K562 (cell line): ENCODE results near the gene AFDN. TPM values are rescaled to one million over a fixed set of nuclear protein-coding genes. Genes with fewer than 3 reads are reported as not detected.

Source experiments
- FOXP1 ChIP-seq: sonication (generic); formaldehyde crosslinking; IDR thresholded peaks from 2 replicates; pipeline ENCODE4 v1.8.0; 2022; ENCODE audit warnings: mild to moderate bottlenecking, missing genetic modification reagents
- RFX1 ChIP-seq: fragments of 450-650 bp; IDR thresholded peaks from 2 replicates; pipeline ENCODE4 v1.6.1; 2016; ENCODE audit warnings: mild to moderate bottlenecking, moderate library complexity
- SIN3A ChIP-seq, 2 experiments: fragments of 150-350 bp in 1 of 2; IDR thresholded peaks; 2 replicates each; pipeline ENCODE4 v1.6.1; 2011 to 2016; ENCODE audit warnings: borderline replicate concordance in 2 of 2, low read depth in 2 of 2, low read length in 2 of 2, mild to moderate bottlenecking in 2 of 2, moderate library complexity in 2 of 2; ENCODE audit not compliant: control insufficient read depth in 1 of 2
- polyA plus RNA-seq, 8 experiments: library from polyadenylated mRNA; depleted of rRNA in 4 of 8; stranded (reverse) in 5 of 8; unstranded in 3 of 8; fragments of >200 nt; fragmentation: Nextera tagmentation in 2 of 8; fragmentation: Illumina TruSeq in 1 of 8; extraction: Ambion mirVana in 2 of 8; extraction: Trizol in 1 of 8; gene quantifications; 2 replicates each; pipeline versions ENCODE4 v1.2.1 to v1.2.3, GENCODE V29; 2011 to 2014; ENCODE audit warnings: inconsistent platforms in 1 of 8, missing spikeins in 1 of 8
- total RNA-seq, 7 experiments: library from RNA; depleted of rRNA in 6 of 7; stranded (reverse); fragments of >200 nt in 6 of 7; fragmentation: Illumina TruSeq in 2 of 7; extraction: Trizol in 2 of 7; gene quantifications; 2 replicates each; pipeline versions ENCODE4 v1.2.1 to v1.2.3, GENCODE V29; 2011 to 2021; ENCODE audit warnings: low replicate concordance in 1 of 7
- TF ChIP-seq, protein P1 (sequence below): sonication (generic); formaldehyde crosslinking; IDR thresholded peaks from 2 replicates; pipeline ENCODE4 v1.8.1; 2023; ENCODE audit warnings: mild to moderate bottlenecking, missing genetic modification reagents
- TF ChIP-seq, protein P2 (sequence below), 2 experiments: fragments of 450-650 bp in 1 of 2; sonication (generic) in 1 of 2; formaldehyde crosslinking in 1 of 2; IDR thresholded peaks; 2 replicates each; pipeline versions ENCODE4 v1.7.1 to v1.9.0; 2016 to 2022; ENCODE audit warnings: inconsistent platforms in 1 of 2, mild to moderate bottlenecking in 1 of 2, missing genetic modification reagents in 1 of 2

AFDN gene
- total and polyA plus RNA-seq, 9 of the 15 experiments (the other 6 are each of a cell fraction or from before 2014, with no cell fraction given) = 7.2 to 129 (median 105) TPM

- TF ChIP-seq, protein P1, sequence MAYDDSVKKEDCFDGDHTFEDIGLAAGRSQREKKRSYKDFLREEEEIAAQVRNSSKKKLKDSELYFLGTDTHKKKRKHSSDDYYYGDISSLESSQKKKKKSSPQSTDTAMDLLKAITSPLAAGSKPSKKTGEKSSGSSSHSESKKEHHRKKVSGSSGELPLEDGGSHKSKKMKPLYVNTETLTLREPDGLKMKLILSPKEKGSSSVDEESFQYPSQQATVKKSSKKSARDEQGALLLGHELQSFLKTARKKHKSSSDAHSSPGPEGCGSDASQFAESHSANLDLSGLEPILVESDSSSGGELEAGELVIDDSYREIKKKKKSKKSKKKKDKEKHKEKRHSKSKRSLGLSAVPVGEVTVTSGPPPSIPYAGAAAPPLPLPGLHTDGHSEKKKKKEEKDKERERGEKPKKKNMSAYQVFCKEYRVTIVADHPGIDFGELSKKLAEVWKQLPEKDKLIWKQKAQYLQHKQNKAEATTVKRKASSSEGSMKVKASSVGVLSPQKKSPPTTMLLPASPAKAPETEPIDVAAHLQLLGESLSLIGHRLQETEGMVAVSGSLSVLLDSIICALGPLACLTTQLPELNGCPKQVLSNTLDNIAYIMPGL (CRISPR knock-in tag) = no peak
- TF ChIP-seq, protein P2, sequence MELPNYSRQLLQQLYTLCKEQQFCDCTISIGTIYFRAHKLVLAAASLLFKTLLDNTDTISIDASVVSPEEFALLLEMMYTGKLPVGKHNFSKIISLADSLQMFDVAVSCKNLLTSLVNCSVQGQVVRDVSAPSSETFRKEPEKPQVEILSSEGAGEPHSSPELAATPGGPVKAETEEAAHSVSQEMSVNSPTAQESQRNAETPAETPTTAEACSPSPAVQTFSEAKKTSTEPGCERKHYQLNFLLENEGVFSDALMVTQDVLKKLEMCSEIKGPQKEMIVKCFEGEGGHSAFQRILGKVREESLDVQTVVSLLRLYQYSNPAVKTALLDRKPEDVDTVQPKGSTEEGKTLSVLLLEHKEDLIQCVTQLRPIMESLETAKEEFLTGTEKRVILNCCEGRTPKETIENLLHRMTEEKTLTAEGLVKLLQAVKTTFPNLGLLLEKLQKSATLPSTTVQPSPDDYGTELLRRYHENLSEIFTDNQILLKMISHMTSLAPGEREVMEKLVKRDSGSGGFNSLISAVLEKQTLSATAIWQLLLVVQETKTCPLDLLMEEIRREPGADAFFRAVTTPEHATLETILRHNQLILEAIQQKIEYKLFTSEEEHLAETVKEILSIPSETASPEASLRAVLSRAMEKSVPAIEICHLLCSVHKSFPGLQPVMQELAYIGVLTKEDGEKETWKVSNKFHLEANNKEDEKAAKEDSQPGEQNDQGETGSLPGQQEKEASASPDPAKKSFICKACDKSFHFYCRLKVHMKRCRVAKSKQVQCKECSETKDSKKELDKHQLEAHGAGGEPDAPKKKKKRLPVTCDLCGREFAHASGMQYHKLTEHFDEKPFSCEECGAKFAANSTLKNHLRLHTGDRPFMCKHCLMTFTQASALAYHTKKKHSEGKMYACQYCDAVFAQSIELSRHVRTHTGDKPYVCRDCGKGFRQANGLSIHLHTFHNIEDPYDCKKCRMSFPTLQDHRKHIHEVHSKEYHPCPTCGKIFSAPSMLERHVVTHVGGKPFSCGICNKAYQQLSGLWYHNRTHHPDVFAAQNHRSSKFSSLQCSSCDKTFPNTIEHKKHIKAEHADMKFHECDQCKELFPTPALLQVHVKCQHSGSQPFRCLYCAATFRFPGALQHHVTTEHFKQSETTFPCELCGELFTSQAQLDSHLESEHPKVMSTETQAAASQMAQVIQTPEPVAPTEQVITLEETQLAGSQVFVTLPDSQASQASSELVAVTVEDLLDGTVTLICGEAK (IDR thresholded peaks at IDR 0.05) = no peak
- TF ChIP-seq, protein P2 (CRISPR knock-in tag; IDR thresholded peaks at IDR 0.05) = no peak
- TF ChIP-seq RFX1 = no peak
- no peak for TF ChIP-seq FOXP1 (CRISPR knock-in tag)
- no peak for TF ChIP-seq SIN3A (IDR thresholded peaks at IDR 0.05; ENCODE audit: borderline replicate concordance in 2 of 2, control insufficient read depth in 1 of 2, low read depth in 2 of 2, low read length in 2 of 2)
Measured at GRCh38 chr6:167806061-167806700, 20.5 kb upstream of the AFDN start (continued).
